Dendritic cell treated with granulocyte-macrophage colony-stimulating factor and Interleukin-4, amounts not matched to agents 40 ng/mL and 50 ng/mL, for 4 days (primary cell): ENCODE results near the gene NRL.
"Not testable (repeated sequence)": the region's sequence is repeated elsewhere in the genome, so short reads cannot be mapped to it uniquely, and the experiment has no call there.

Experiments
- H3K27ac Mint-ChIP-seq: one replicate; pipeline ENCODE4 v1.8.0; 2022; ENCODE audit warnings: mild to moderate bottlenecking, mixed read lengths
- H3K27me3 Mint-ChIP-seq: one replicate; pipeline ENCODE4 v1.8.0; 2022; ENCODE audit warnings: mild to moderate bottlenecking, mixed read lengths
- H3K36me3 Mint-ChIP-seq: one replicate; pipeline ENCODE4 v1.8.0; 2022; ENCODE audit warnings: low read depth, mixed read lengths
- H3K4me1 Mint-ChIP-seq: one replicate; pipeline ENCODE4 v1.8.0; 2022; ENCODE audit warnings: low read depth, mixed read lengths
- H3K4me3 Mint-ChIP-seq: one replicate; pipeline ENCODE4 v1.8.0; 2022; ENCODE audit warnings: mild to moderate bottlenecking, moderate library complexity, mixed read lengths
- H3K9me3 Mint-ChIP-seq: one replicate; pipeline ENCODE4 v1.8.0; 2022; ENCODE audit warnings: mixed read lengths
- intact Hi-C: fragments of 100-400 bp; cut with micrococcal nuclease; formaldehyde crosslinking; loops from one replicate; pipeline ENCODE4 v1.15.0; 2022

Gene NRL

GRCh38 chr14:24052656-24053547 lies 61.8 kb downstream of the NRL start:
- H3K9me3 Mint-ChIP-seq, result no peaks in the 10 kb centered on the region
- no peak overlapping the region for H3K27ac Mint-ChIP-seq
- intact Hi-C loops, result no loop called here
- H3K4me3 Mint-ChIP-seq, result peak overlapping the region; percentile 78
- no peaks in the 10 kb centered on the region for H3K36me3 Mint-ChIP-seq
- peaks cover 40% of the 10 kb centered on the region for H3K27me3 Mint-ChIP-seq
- peaks cover 54% of the 10 kb centered on the region for H3K4me1 Mint-ChIP-seq

GRCh38 chr14:24051789-24052655 lies 62.7 kb downstream of the NRL start, which contains the start of gene CARMIL3:
CARMIL3 (plus strand) TSS chr14:24052009; CDS start chr14:24052154, 145 bp downstream.
- Mint-ChIP-seq H3K4me3 (peak within 1 kb of the TSS; percentile 78), H3K4me1 (peaks cover 56% of the 10 kb centered on the region), H3K9me3 (no peaks in the 10 kb centered on the region), H3K36me3 (no peaks in the 10 kb centered on the region), H3K27me3 (peaks cover 38% of the 10 kb centered on the region), H3K27ac (peak within 1 kb of the TSS; percentile 72)
- intact Hi-C loops, result loop anchor here (2.0 kb wide), 1 partner anchor 57 kb away; no protein-coding TSS in a partner anchor

- intact Hi-C loops, result loop anchor here (2.0 kb wide), 1 partner anchor 58 kb away; no protein-coding TSS in a partner anchor
- H3K9me3 Mint-ChIP-seq, result no peaks in the 10 kb centered on the region
- H3K4me1 Mint-ChIP-seq, result peaks cover 56% of the 10 kb centered on the region
- no peaks in the 10 kb centered on the region for H3K36me3 Mint-ChIP-seq
- peak overlapping the region; percentile 72 for H3K27ac Mint-ChIP-seq
- peaks cover 33% of the 10 kb centered on the region for H3K27me3 Mint-ChIP-seq
- H3K4me3 Mint-ChIP-seq, result peak overlapping the region; percentile 78
Measured at GRCh38 chr14:24051176-24051788, 63.5 kb downstream of the NRL start.

- intact Hi-C loops, result loop anchor here (2.0 kb wide), 1 partner anchor 58 kb away; no protein-coding TSS in a partner anchor
- peak overlapping the region; percentile 72 for H3K27ac Mint-ChIP-seq
Measured at GRCh38 chr14:24050753-24051152, 64.0 kb downstream of the NRL start.

GRCh38 chr14:24049002-24049401 lies 65.7 kb downstream of the NRL start:
- intact Hi-C loops, H3K9me3 Mint-ChIP-seq, H3K4me3 Mint-ChIP-seq, H3K36me3 Mint-ChIP-seq: not testable (repeated sequence)
- H3K27ac Mint-ChIP-seq, result peak overlapping the region; percentile 71
- H3K4me1 Mint-ChIP-seq, result peaks cover 59% of the 10 kb centered on the region
- H3K27me3 Mint-ChIP-seq, result peaks cover 18% of the 10 kb centered on the region

More at GRCh38 chr14:24050753-24051152, 64.0 kb downstream of the NRL start:
- H3K36me3 Mint-ChIP-seq, H3K9me3 Mint-ChIP-seq: not testable (repeated sequence)
- peaks cover 56% of the 10 kb centered on the region for H3K4me1 Mint-ChIP-seq
- peak overlapping the region; percentile 78 for H3K4me3 Mint-ChIP-seq
- peaks cover 33% of the 10 kb centered on the region for H3K27me3 Mint-ChIP-seq

- no peak overlapping the region for H3K4me3 Mint-ChIP-seq
- H3K36me3 Mint-ChIP-seq, result no peaks in the 10 kb centered on the region
- intact Hi-C loops, result no loop called here
- no peaks in the 10 kb centered on the region for H3K9me3 Mint-ChIP-seq
- peaks cover 20% of the 10 kb centered on the region for H3K4me1 Mint-ChIP-seq
- H3K27ac Mint-ChIP-seq, result no peak overlapping the region
- no peaks in the 10 kb centered on the region for H3K27me3 Mint-ChIP-seq
Measured at GRCh38 chr14:24042746-24043145, 72.0 kb downstream of the NRL start.

- H3K4me3 Mint-ChIP-seq, result no peak overlapping the region
- intact Hi-C loops, result no loop called here
Measured at GRCh38 chr14:24040692-24041091, 74.1 kb downstream of the NRL start.

GRCh38 chr14:24038686-24039085 lies 76.1 kb downstream of the NRL start:
- H3K4me1 Mint-ChIP-seq, result peaks cover 49% of the 10 kb centered on the region
- H3K9me3 Mint-ChIP-seq, result no peaks in the 10 kb centered on the region
- no peak overlapping the region for H3K4me3 Mint-ChIP-seq
- no peaks in the 10 kb centered on the region for H3K27me3 Mint-ChIP-seq
- H3K27ac Mint-ChIP-seq, result peak overlapping the region; percentile 56
- peaks cover 6% of the 10 kb centered on the region for H3K36me3 Mint-ChIP-seq
- intact Hi-C loops, result loop anchor here (5.0 kb wide), 1 partner anchor 51 kb away; the partner anchor contains the start of gene DHRS4L2

More at GRCh38 chr14:24040692-24041091, 74.1 kb downstream of the NRL start:
- Mint-ChIP-seq H3K36me3 (peaks cover 6% of the 10 kb centered on the region), H3K27me3 (no peaks in the 10 kb centered on the region), H3K9me3 (no peaks in the 10 kb centered on the region), H3K27ac (no peak overlapping the region), H3K4me1 (peaks cover 37% of the 10 kb centered on the region)

GRCh38 chr14:24037658-24038037 lies 77.1 kb downstream of the NRL start:
- no peak overlapping the region for H3K4me3 Mint-ChIP-seq

GRCh38 chr14:24036963-24037657 lies 77.6 kb downstream of the NRL start:
- not testable (repeated sequence) for H3K27me3 Mint-ChIP-seq, H3K36me3 Mint-ChIP-seq, H3K9me3 Mint-ChIP-seq
- peak overlapping the region; percentile 97 for H3K27ac Mint-ChIP-seq
- peak overlapping the region; percentile 90 for H3K4me3 Mint-ChIP-seq
- peaks cover 65% of the 10 kb centered on the region for H3K4me1 Mint-ChIP-seq
- intact Hi-C loops, result loop anchor here (1.0 to 5.0 kb wide), 2 partner anchors 23 to 50 kb away; partner anchors contain the start of gene DHRS4L2

More at GRCh38 chr14:24037658-24038037, 77.1 kb downstream of the NRL start:
- H3K4me1 Mint-ChIP-seq, result peaks cover 60% of the 10 kb centered on the region
- H3K27me3 Mint-ChIP-seq, result no peaks in the 10 kb centered on the region
- H3K9me3 Mint-ChIP-seq, result no peaks in the 10 kb centered on the region
- no peak overlapping the region for H3K27ac Mint-ChIP-seq
- intact Hi-C loops, result loop anchor here (5.0 kb wide), 1 partner anchor 50 kb away; the partner anchor contains the start of gene DHRS4L2
- H3K36me3 Mint-ChIP-seq, result peaks cover 6% of the 10 kb centered on the region

GRCh38 chr14:24036169-24036962 lies 78.4 kb downstream of the NRL start:
- peaks cover 2% of the 10 kb centered on the region for H3K9me3 Mint-ChIP-seq
- H3K4me3 Mint-ChIP-seq, result peak overlapping the region; percentile 90

GRCh38 chr14:24035769-24036168 lies 79.0 kb downstream of the NRL start:
- not testable (repeated sequence) for H3K27me3 Mint-ChIP-seq, H3K9me3 Mint-ChIP-seq
- Mint-ChIP-seq H3K4me1 (peaks cover 65% of the 10 kb centered on the region), H3K27ac (peak overlapping the region; percentile 97), H3K4me3 (peak overlapping the region; percentile 90), H3K36me3 (peaks cover 12% of the 10 kb centered on the region)
- intact Hi-C loops, result loop anchor here (1.0 to 5.0 kb wide), 2 partner anchors 21 to 48 kb away; partner anchors contain the start of gene DHRS4L2

More at GRCh38 chr14:24036169-24036962, 78.4 kb downstream of the NRL start:
- peaks cover 10% of the 10 kb centered on the region for H3K36me3 Mint-ChIP-seq
- H3K4me1 Mint-ChIP-seq, result peaks cover 65% of the 10 kb centered on the region
- peak overlapping the region; percentile 97 for H3K27ac Mint-ChIP-seq
- intact Hi-C loops, result loop anchor here (1.0 to 5.0 kb wide), 2 partner anchors 22 to 49 kb away; partner anchors contain the start of gene DHRS4L2
- no peaks in the 10 kb centered on the region for H3K27me3 Mint-ChIP-seq
